Measurements from ENCODE around the gene SLC16A4. TPM values are rescaled to one million over a fixed set of nuclear protein-coding genes. Genes with fewer than 3 reads are reported as not detected.

Gene SLC16A4
- total and polyA plus RNA-seq, 10 of the 15 experiments (the other 5 are each of a cell fraction or from before 2014, with no cell fraction given) = 0.13 to 2.2 (median 0.26) TPM; not detected in 1

DNA sequence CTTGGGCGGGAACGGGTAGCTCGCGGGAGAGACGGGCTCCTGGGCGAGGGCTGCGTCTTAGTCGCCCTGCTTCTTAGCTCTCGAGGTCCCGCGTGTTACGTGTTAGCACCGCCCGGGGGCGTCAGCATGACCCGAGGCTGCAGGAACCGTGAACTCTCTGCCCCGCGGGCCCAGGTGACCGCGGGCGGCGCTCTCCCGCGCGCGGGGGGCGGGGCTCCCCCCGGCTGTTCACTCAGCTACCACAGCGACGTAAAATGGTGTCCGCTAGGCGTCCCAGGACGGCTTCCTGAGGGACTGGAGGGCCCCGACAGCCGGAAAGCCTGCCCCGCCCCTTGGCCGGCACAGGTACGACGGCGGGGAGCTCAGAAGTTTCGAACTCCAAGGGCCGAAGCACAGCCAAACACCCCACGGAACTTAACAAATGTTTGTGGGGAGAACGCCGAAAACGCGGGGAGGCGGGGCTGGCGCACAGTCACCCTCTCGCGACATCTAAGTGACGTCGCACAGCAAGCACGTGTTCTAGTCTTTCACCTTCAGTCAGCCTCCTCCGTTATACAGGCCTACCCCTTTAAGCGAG lies 52.4 kb downstream of the SLC16A4 start:
- FAIRE-seq (peak; percentile 69), ATAC-seq (peak; percentile 79), DNase-seq (ENCODE audit: low read depth, low spot score) (no peak)
- Histone ChIP-seq H3K9ac (ENCODE audit: control insufficient read depth, insufficient read depth, low read length) (peak overlapping the region; percentile 95), H3K4me2 (ENCODE audit: control insufficient read depth, insufficient read depth) (peak overlapping the region; percentile 66; the same call in 1 of the 2 replicates), H3K36me3 (ENCODE audit: control insufficient read depth in 2 of 2, insufficient read depth in 2 of 2, low read length in 1 of 2) (peaks cover 9 to 16% of the 10 kb centered on the region in 2 experiments; a peak in 3 of 4 replicates), H3K9me3 (replicated peaks; ENCODE audit: control insufficient read depth, insufficient read depth, low read length) (no peaks in the 10 kb centered on the region), H3K4me1 (ENCODE audit: control insufficient read depth, insufficient read depth, low read length) (peaks cover 5% of the 10 kb centered on the region), H3K27ac (ENCODE audit: control insufficient read depth, insufficient read depth) (peak overlapping the region; percentile 97), H3K79me2 (ENCODE audit: control insufficient read depth, insufficient read depth, low read length) (peaks cover 47% of the 10 kb centered on the region), H3K4me3 (peak overlapping the region; percentile 91), H2AFZ (ENCODE audit: control insufficient read depth, low read depth, low read length) (peak overlapping the region; percentile 97), H3K27me3 (replicated peaks in 1 of 2; ENCODE audit: control insufficient read depth in 2 of 2, insufficient read depth in 2 of 2, low read length in 1 of 2) (no peaks in the 10 kb centered on the region), H4K20me1 (ENCODE audit: control insufficient read depth, insufficient read depth) (peaks cover 6% of the 10 kb centered on the region; the same call in 1 of the 2 replicates)
- ChIA-PET RAD21 (ENCODE audit: unreplicated experiment) (interaction anchor here (0.7 to 7.4 kb wide), 21 partner anchors 9 to 851 kb away, joined by 3 to 80 read pairs (median 5); partner anchors contain the start of genes AHCYL1, KCNC4 and LAMTOR5), SMC1A (ENCODE audit: uncharacterized antibody, unreplicated experiment) (interaction anchor here (0.9 to 8.4 kb wide), 16 partner anchors 10 to 158 kb away, joined by 3 to 51 read pairs (median 6); partner anchors contain the start of genes KCNC4 and LAMTOR5), CTCF (interaction anchor here (0.6 to 8.5 kb wide), 15 partner anchors 10 to 278 kb away, joined by 3 to 62 read pairs (median 7); partner anchors contain the start of genes KCNC4 and LAMTOR5), POLR2A (interaction anchor here (0.6 to 4.0 kb wide), 17 partner anchors 9 to 854 kb away, joined by 3 to 43 read pairs (median 8); partner anchors contain the start of genes KCNC4 and LAMTOR5)
- in situ Hi-C loops (cut with MboI) (no loop called here), intact Hi-C loops (cut with micrococcal nuclease; ENCODE audit: unreplicated experiment) (loop anchor here (2.0 to 10.0 kb wide), 4 partner anchors 46 to 1264 kb away; partner anchors contain the start of genes LAMTOR5 and PSMA5)
- no TSS peak for BruUV-seq (replicated peaks)
- under 1% methylated on average over 57 of the region's 57 CpGs for whole genome bisulfite sequencing (ENCODE audit: insufficient coverage, insufficient replicate concordance, low lambda C conversion rate, missing lambda C conversion rate)
- TF ChIP-seq ZNF207 (IDR thresholded peaks at IDR 0.05; ENCODE audit: borderline replicate concordance) (peak; percentile 58; the same call in 1 of the 2 replicates), POU2F2 (IDR thresholded peaks at IDR 0.05; ENCODE audit: borderline replicate concordance, low read depth, low read length) (peak; percentile 23; the same call in 2 of the 3 replicates), HDAC2 (IDR thresholded peaks at IDR 0.05) (no peak), STAT3 (IDR thresholded peaks at IDR 0.05; ENCODE audit: low read depth, low read length) (no peak), NFYB (IDR thresholded peaks at IDR 0.05; ENCODE audit: insufficient read depth, low read depth, low read length) (no peak), SMC3 (IDR thresholded peaks at IDR 0.05; ENCODE audit: borderline replicate concordance, low read length) (peak; percentile 26; the same call in 1 of the 2 replicates), ATF7 (IDR thresholded peaks at IDR 0.05; ENCODE audit: low read depth) (peak; percentile 66), MYC (IDR thresholded peaks at IDR 0.05; ENCODE audit: insufficient read depth, insufficient read length, insufficient replicate concordance, low read length, severe bottlenecking) (peak; percentile 46), SUZ12 (IDR thresholded peaks at IDR 0.05; ENCODE audit: unreplicated experiment) (no peak), BCL3 (IDR thresholded peaks at IDR 0.05; ENCODE audit: borderline replicate concordance, insufficient read depth, low read depth, low read length, poor library complexity, severe bottlenecking) (peak; percentile 72), SMAD5 (IDR thresholded peaks at IDR 0.05; ENCODE audit: low read depth) (peak; percentile 72; the same call in 1 of the 2 replicates), TCF7 (IDR thresholded peaks at IDR 0.05; ENCODE audit: borderline replicate concordance) (no peak), POLR2AphosphoS5 (IDR thresholded peaks at IDR 0.05; ENCODE audit: low read length) (peak; percentile 89), RELA (IDR thresholded peaks at IDR 0.05; ENCODE audit: borderline replicate concordance, partially characterized antibody) (peak; percentile 28), BCL11A (IDR thresholded peaks at IDR 0.05; ENCODE audit: low read depth, low read length) (no peak), NR2F1 (conservative IDR thresholded peaks at IDR 0.05) (peak; percentile 98), MYB (IDR thresholded peaks at IDR 0.05; ENCODE audit: borderline replicate concordance, low read depth, low read length) (no peak), SP1 (IDR thresholded peaks at IDR 0.05; ENCODE audit: low read depth, low read length) (no peak)
- TF ChIP-seq, protein P1, sequence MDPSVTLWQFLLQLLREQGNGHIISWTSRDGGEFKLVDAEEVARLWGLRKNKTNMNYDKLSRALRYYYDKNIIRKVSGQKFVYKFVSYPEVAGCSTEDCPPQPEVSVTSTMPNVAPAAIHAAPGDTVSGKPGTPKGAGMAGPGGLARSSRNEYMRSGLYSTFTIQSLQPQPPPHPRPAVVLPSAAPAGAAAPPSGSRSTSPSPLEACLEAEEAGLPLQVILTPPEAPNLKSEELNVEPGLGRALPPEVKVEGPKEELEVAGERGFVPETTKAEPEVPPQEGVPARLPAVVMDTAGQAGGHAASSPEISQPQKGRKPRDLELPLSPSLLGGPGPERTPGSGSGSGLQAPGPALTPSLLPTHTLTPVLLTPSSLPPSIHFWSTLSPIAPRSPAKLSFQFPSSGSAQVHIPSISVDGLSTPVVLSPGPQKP (IDR thresholded peaks at IDR 0.05; ENCODE audit: low read depth, low read length) = peak; percentile 63; the same call in 1 of the 2 replicates
- TF ChIP-seq, protein P2, sequence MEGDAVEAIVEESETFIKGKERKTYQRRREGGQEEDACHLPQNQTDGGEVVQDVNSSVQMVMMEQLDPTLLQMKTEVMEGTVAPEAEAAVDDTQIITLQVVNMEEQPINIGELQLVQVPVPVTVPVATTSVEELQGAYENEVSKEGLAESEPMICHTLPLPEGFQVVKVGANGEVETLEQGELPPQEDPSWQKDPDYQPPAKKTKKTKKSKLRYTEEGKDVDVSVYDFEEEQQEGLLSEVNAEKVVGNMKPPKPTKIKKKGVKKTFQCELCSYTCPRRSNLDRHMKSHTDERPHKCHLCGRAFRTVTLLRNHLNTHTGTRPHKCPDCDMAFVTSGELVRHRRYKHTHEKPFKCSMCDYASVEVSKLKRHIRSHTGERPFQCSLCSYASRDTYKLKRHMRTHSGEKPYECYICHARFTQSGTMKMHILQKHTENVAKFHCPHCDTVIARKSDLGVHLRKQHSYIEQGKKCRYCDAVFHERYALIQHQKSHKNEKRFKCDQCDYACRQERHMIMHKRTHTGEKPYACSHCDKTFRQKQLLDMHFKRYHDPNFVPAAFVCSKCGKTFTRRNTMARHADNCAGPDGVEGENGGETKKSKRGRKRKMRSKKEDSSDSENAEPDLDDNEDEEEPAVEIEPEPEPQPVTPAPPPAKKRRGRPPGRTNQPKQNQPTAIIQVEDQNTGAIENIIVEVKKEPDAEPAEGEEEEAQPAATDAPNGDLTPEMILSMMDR (IDR thresholded peaks at IDR 0.05 in 2 of 3, conservative IDR thresholded peaks at IDR 0.05 in 1 of 3; ENCODE audit: control insufficient read depth in 2 of 3, extremely low read depth in 1 of 3, insufficient read depth in 1 of 3, low read depth in 3 of 3, low read length in 3 of 3) = peak; percentile 47 to 58 (median 47)
